Stimulated activated CD8-positive, alpha-beta memory T cell treated with anti-CD3 and anti-CD28 coated beads, Interleukin-12 subunit alpha, Interleukin-12 subunit beta, amount 100 ng/mL, for 24 hours (primary cell): Measurements from ENCODE around the gene CLDN6.

Experiments used
- DNase-seq: peaks from one replicate; pipeline ENCODE4 v3.0.0-alpha.2; 2020; ENCODE audit errors: extremely low read depth

Gene CLDN6

GRCh38 chr16:2988590-2989099, 29.3 kb downstream of the CLDN6 start:
- DNase-seq = no peak

DNA sequence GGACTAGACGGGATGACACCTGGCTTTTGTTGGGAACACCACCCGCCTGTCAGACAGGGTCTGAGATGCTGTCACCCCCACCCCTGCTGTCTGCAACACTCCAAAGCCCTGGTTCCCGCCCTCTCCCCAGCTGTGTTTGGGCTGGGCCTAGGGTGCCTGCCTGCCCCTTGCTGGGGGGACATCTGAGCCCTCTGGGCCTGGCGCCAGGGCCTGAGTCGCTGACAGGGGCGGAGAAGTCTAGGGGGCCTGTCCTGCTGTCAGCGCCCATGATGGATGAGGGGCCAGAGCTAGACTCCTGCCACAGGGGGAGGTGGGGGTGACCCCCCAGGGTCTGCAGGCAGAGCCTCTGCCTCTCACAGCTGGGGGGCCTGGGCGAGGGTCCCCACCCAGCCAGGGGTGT, 30.1 kb downstream of the CLDN6 start:
- no peak for DNase-seq

- no peak for DNase-seq
These were observed 30.7 kb downstream of the CLDN6 start for GRCh38 chr16:2987286-2987685.

DNA sequence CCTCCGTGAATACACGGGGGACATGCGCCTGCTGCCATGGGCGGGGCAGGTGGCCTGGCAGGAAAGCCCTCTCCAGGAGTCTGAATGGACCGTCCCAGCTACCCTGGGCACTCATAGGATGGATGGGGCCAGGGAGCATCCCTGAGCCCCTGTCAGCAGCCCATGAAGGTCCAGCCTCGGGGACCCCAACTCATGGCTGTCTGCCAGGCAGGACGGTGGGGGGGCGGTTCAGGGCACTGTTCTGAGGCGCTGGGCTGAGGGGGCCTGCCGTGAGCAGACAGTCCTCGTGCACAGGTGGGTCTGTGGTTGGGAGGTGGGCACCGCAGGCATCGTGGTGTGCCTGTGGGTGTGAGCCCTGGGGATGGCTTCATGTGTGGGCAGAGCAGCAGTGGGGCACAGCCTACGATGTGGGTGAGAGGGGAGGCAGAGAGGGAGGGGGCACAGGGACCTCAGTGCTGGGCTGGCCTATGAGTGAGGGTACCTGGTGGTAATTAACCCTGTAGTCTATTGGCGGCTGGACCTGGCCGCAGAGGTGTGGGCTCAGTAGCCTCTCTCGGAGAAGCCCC, 31.3 kb downstream of the CLDN6 start:
- no peak for DNase-seq

DNA sequence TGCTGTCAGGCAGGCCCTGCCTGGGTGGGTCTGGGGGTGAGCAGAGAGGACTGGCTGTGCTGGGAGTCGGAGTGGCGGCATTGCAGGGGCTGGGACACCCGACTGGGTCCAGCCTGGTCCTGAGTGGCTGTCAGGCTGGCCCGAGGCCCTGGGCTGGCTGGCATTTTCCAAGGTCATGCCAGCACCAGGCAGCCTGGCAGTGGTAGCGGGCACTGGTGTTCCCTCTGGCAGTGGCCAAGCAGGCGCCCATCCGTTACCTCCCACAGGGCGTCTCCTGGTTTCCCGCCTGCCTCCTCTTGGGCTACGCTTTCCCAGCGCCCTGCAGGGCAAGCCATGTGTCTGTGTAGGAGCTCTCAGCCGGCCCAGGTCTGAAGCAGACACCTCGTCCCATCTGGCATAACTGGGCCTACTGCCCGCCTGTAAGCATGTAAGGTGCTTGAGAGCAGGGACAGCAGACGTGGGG, 32.1 kb downstream of the CLDN6 start:
- DNase-seq = no peak

DNA sequence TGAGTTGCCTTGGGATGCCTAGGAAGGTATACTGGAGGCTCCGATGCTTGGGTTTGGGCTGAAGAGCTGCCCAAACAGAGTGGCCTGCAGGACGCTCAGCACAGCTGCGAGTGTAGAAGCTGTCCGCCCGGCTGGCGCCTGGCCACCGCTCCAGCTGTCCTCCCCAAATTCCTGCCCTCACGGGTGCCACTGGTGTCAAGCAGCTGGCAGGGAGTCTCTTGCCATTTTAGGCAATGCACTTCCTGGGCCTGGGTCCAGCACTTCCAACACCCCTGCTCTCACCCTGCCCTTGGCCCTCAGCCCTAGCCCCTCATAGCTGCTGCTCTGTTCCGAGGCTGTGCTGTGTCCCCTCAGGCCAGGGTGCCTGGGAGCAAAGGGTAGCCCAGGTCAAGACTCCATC, 32.5 kb downstream of the CLDN6 start:
- no peak for DNase-seq

DNA sequence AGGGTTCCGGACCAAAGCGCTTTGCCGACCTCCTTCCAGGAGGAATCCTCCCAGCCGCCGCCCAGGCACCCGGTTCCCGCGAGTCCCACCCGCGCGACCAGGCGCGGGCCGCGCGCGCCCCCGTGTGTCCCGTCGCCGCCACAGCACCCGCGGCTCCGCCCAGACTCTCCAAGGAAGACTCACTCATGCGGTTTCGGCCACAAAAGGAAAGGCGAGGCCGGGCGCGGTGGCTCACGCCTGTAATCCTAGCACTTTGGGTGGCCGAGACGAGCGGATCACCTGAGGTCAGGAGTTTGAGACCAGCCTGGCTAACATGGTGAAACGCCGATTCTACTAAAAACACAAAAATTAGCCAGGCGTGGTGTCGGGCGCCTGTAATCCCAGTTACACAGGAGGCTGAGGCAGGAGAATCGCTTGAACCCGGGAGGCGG, 34.3 kb downstream of the CLDN6 start:
- DNase-seq = no peak

DNA sequence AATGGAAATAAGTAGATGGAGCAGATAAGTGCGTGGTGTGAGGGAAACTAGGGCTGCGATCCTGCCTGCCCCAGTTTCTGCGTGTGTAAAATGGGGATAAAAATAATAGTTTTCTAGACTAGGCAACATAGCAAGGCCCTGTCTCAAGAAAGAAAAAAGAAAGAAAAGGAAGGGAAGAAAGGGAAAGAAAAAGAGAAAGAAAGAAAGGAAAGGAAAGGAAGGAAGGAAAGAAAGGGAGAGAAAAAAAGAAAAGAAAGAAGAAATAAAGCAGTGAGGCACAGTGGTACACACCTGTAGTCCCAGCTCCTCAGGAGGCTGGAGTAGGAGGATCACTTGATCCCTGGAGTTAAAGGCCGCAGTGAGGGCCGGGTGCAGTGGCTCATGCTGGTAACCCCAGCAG, 35.6 kb downstream of the CLDN6 start:
- no peak for DNase-seq

DNA sequence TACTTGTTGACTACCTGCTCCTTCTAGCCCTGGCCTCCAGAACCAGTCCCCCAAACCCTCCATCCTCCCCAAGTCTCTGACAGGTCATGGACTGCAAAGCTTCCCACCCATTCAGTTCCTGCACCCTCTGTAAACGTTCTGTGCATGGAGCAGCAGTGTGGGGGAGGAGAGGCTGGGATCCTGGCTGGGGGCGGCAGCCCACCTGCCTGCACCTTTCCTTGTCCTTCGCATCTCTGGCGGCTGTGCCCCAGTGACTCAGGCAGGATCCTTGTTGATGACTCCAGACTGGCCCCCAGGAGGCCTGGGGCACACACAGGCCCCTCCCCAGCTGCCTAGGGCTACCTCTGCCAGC, 36.1 kb downstream of the CLDN6 start:
- no peak for DNase-seq

DNA sequence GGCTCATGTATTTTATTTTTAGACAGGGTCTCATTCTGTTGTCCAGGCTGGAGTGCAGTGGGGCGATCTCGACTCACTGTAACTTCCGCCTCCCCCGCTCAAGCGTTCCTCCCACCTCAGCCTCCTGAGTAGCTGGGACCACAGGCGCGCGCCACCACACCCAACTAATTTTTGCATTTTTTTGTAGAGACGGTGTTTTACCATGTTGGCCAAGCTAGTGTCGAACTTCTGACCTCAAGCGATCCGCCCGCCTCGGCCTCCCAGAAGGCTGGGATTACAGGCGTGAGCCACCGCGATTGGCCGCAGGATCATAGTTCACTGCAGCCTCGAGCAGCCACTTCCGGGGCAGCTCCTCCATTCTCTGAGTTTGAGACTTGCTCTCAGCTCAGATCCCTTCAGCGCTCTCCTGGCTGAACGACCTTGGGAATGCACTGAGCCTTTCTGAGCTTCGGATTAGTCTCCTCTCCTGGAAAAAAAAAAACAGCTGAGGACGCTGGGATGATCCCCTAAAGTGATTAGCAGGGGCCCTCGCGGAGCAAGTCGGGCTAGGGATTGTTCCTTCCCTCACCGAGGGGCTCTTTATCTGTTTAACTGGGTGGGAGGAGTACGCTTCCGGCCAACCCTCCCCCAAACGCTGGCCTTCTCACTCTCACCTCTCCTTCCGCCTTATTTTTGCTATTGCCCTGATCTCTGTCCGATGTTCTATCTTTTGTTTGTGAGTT, 36.6 kb downstream of the CLDN6 start:
- no peak for DNase-seq

DNA sequence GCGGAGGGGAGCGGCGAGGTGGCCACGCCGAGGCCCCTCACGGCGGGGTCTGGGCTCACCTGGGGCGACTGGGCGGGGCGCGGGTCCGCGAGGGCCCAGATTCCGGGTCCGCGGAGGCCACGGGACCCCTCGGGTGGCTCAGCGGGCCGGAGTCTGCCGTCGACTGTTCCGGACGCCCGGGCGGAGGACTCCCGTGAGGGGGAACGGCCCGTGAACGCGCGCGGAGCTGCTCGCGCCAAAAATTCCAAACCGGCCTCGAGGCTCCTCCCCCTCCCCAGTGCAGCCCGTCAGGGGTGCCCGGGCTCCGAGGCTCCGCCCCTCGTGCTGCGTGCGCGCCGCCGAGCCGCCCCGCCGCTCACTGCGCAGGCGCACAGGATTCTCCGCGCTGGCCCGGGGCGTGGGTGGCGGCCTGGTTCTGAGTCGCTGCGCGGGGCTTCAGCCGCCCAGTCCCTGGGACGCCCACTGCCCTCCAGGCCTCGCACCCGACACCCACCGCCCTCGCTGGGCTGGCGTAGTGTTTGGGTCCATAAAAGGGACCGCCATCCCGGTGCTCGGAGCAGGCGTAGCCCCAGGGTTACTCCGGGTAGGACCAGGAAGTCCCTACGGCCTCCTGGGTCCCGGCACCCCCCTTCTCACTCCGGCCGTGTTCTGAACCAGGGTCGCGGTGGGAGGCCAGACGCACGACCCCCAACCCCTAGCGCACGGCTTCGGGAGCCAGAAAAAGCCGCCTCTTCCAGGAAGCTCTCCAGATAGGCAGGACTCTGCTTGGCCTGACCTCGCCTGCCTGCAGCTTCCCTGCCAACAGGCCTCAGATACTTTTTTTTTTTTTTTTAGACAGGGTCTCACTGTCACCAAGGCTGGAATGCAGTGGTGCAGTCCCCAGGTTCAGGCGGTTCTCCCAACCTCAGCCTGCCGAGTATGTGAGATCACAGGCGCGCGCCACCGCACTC, 37.5 kb downstream of the CLDN6 start, which contains the start of gene PKMYT1:
Gene PKMYT1 (minus strand): TSS at position 220 of the 950 bp plus-strand sequence. CDS start 789 bp downstream, outside the sequence.
- peak; percentile 89 for DNase-seq

GRCh38 chr16:2979669-2980226, 38.2 kb downstream of the CLDN6 start:
- DNase-seq = no peak

DNA sequence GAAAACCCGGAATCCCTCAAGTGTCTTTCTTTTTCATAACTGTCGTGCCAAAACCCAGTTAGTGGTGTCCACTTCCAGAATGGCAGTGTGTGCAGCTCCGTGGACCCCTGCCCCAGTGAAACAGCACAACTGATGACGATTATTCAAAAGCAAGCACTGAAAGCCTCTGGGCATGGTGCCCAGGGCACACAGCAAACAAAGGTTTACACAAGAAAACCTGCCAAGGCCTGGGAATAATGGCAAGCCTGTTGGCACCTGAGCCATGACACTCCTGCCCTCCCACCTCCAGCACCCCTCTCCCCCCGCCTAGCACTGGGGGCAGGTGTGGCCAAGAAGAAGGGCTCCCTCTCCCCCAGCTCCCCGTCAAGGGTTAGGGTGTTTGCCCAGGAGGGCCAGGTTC, 40.5 kb downstream of the CLDN6 start:
- no peak for DNase-seq

- no peak for DNase-seq
These were observed 41.3 kb downstream of the CLDN6 start for GRCh38 chr16:2976673-2977072.

- no peak for DNase-seq
These were observed 41.8 kb downstream of the CLDN6 start for GRCh38 chr16:2976201-2976600.

GRCh38 chr16:2975161-2975795, 42.7 kb downstream of the CLDN6 start:
- no peak for DNase-seq

DNA sequence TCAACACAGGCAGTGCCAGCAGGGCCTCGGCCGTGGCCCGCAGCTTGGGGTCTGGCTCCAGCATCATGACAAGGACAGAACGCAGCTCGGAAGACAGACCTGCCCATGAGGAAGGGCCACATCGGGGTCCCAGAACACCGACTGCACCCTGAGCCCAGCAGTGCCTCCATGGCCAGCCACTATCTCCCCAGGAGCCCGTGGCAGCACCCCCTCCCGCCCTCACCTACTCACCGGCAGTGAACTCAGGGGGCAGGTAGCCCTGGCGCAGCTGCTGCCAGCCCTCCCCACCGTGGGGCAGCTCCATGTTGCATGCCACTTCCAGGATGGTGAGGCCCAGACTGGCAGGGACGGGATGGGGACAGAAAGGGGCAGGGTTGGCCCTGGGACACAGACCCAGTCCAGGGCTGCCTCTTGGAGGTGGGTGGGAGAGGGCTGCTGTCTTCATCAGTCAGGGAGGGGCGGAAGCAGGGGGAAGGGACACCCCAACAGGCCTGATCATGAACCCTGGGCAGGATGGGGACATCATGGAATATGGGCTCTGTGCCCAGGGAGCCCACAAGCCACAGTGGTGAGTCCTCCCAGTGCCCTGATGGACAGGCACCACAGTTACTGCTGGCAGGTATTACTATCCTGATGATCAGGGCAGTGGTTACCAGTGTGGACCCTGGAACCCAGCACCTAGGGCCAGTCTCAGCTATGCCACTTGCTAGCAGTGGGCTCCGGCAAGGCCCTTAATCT, 43.5 kb downstream of the CLDN6 start:
- DNase-seq = no peak

GRCh38 chr16:2973605-2974318, 44.2 kb downstream of the CLDN6 start:
- DNase-seq = no peak

GRCh38 chr16:2973093-2973492, 44.9 kb downstream of the CLDN6 start:
- DNase-seq = no peak
